CD4-positive, alpha-beta T cell treated with Interleukin-15 for 1 hour (primary cell): ENCODE results near the gene BAIAP3.
A peak's percentile ranks its signal among the peaks of the same experiment; 100 is the strongest.

ENCODE experiments used
- DNase-seq: peaks from one replicate; pipeline ENCODE4 v3.0.0-alpha.2; 2020

Gene BAIAP3

DNA sequence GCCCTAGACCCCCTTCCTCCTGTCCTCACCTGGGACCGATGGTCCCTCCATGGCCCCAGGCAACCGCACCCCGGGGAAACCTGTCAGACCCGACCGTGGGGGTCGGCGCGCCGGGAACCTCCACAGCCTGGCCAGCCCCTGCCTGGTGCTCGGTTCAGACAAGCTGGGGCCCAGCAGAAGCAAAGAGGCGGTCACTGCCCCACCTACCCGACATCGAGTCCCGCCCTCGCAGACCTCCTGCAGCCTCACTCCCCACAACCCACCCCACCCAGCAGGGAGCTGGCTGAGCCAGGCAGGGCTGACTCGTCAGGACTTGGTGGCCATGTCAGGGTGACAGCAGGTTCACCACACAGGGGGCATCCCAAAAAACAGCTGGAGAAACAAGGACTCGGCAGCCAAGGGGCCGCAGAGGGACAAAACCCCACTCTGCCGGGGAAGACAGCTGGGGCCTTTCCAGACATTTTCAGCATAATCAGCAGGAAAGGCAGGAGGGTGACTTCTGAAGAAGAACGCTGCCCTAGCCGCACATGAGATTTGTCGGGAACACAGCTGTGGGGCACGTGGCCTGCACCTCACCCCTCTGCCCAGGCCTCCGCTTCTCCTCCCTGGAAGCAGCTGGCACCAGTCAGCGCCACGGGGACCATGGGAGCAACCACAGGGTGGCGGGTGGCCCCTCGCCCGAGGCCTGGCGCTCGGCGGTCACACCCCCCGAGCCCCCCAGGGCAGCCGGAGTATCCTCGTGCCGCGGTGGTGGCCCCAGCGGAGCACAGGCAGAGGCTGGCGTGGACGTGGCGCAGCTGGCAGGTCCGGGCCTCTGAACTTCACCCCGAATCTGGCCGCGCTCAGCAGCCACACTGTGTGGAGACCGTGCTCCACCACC, 41.2 kb downstream of the BAIAP3 start:
- DNase-seq: no peak

DNA sequence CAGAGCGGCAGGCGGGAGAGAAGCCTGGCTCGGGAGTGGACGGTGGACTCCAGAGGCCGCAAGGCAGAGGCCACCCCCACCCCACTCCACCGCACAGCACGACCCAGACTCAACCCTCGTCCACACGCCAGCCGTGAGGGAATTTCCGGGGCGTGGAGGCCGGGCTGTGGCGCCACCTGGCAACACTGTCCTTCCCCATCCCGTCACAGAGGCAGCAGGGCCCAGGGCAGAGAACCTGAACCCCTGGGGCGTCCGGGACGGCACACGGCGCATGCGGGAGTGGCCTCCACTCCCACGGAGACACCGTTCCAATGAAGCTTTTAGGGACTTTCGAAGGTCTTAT, 41.8 kb downstream of the BAIAP3 start:
- no peak for DNase-seq

DNA sequence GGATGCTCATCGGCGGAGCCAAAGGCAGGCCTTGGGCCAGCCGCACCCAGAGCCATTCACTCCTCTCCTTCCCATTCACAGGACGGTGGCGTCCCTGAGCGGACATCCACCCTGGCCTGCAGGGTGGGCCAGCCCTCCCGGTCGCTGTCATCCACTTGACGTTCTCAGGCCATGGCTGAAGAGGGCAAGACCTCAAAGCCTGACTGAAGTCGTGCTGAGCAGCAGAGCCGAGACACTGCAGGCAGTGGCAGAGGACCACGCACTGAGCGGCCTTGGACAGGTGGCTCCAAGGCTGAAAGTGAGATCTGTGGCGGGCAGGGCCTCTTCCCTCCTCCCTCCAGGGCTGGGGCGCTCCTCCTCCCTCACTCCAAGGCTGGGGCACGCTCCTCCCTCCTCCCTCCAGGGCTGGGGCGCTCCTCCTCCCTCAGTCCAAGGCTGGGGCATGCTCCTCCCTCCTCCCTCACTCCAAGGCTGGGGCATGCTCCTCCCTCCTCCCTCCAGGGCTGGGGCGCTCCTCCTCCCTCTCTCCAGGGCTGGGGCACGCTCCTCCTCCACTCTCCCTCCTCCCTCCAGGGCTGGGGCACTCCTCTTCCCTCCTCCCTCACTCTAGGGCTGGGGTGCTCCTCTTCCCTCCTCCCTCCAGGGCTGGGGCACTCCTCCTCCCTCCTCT, 42.4 kb downstream of the BAIAP3 start:
- no peak for DNase-seq

DNA sequence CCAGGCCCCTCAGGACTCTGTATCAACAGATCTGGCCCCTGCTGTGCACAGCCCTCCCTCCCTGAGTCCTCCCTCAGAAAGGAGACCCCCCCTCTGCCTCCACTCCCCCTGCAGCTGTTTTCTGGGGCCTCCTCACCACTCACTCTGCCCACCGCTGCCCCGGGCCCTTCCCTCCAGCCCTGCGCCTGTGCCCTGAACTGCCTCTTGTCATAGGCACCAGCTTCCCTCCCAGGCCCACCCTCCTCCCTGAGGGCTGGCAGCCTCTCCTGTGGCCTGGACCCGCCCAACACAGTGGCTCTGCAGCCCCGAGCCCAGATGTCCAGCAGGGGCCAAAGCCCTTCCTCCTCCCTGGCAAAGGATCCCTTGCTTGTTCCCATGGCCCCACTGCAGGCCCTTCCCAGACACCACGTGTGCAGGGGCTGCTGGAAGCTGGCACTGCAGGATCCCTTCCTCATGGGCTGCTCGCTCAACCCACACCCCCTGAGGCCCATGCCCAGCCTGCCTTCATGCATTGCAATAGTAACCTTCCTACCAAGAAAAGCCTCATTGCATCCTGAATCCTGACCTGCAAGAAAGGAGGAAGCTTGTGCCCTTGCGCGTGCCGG, 44.1 kb downstream of the BAIAP3 start:
- no peak for DNase-seq

GRCh38 chr16:1378087-1378803, 44.8 kb downstream of the BAIAP3 start:
- DNase-seq: no peak

DNA sequence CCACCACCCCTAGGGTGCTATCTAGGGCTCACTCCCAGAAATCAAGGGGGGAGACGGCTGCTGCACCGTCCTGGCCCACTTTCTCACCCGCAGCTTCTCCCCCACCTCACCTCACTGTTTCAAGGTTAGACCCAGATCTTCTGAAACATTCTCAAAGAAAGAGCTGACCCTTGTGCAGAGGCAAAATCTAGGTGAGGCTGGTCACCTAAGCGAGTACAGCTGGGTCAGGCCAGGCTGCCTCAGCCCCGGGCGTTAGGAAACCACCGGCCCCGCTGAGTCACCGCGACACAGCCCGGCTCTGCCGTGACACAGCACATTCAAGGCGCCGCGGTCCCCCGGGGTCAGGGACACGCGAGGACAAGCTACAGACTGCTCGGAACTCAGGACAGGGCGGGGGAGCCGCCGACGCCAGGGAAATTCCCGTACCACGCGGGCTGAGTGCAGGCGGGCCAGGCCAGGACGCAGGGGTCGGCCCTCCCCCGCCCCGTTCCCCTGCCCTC, 45.4 kb downstream of the BAIAP3 start:
- DNase-seq: peak; percentile 77

- DNase-seq: peak; percentile 58
Observed at GRCh38 chr16:1379304-1380076, 46.0 kb downstream of the BAIAP3 start.

- DNase-seq: no peak
Observed at GRCh38 chr16:1380195-1380594, 46.8 kb downstream of the BAIAP3 start.

DNA sequence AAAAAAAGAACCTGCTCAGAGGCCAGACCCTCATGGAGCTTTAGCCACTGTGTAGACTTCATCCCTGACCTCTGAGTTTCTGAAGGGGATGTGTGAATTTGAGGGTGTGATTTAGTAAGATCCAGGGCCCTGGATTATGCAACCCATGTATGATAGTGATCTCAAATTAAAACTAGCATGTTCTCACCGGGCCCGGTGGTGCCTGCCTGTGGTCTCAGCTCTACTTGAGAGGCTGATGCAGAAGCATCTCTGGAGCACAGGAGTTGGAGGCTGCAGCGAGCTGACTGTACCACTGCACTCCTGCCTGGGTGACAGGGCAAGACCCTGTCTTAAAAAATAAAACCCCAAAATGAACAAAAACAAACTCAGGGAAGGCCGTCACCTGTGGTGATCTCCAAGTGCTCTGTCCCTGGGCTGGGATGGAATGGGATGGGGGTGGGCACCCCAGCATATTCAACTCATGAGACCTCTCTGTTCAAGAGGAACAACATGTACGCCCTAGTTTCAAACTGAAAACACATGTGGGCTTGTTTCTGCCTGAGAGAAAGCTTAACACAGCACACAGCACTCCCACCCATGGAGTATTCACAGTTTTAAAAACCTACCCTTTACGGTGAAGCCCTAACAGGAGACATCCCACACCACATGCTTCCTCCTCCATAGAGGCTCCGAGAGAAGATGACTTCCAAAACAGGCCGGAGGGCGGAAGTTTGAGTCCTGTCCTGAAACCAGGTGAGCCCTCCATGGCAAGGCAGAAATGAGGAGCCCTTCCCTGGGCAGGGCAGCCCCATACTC, 48.4 kb downstream of the BAIAP3 start:
- DNase-seq: no peak

GRCh38 chr16:1383556-1383955, 50.1 kb downstream of the BAIAP3 start:
- DNase-seq: no peak

DNA sequence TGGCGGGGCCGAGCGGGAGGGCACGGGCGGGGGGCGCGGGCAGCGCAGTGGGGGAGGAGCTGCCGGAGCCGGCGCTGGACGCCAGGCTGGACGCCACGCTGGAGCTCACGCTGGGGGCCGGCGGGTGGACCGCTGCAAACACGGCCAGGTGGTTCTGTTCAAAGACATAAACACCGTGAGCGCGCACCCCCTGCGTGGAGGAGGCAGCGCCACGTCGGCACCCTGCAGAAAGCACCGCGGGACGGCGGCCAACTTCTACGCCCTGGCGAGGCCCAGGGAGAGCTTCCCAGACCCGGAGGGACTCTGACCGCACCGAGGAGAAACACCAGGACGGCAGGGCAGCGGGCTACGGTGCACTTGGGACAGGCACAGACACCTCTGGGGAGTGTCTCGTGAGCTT, 51.8 kb downstream of the BAIAP3 start:
- DNase-seq: no peak

GRCh38 chr16:1387331-1387730, 53.9 kb downstream of the BAIAP3 start:
- no peak for DNase-seq

GRCh38 chr16:1389762-1390161, 56.3 kb downstream of the BAIAP3 start:
- DNase-seq: no peak

DNA sequence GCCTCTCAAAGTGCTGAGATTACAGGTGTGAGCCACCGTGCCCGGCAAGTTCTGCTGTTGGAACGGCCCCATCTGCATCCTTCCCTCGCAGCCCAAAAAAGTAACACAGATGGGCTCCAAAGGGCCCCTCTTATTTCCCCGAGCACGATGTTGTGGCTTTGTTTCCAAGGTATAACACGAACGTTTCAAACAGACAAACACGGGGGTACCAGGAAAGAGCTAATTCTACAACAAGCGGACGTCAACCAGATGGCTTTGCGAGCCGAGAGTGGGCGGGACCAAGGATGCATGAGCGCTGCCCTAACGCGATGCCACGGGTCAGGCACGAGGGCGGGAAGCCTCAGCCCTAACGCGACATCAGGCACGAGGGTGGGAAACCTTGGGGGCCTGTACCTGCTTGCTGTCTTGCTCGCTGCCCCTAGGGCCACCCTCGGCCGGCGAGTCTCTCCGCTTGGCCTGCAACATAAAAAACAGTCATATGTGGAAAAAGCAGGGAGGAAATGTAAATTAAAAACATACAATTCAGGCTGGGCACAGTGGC, 56.9 kb downstream of the BAIAP3 start:
- no peak for DNase-seq

GRCh38 chr16:1392826-1393225, 59.4 kb downstream of the BAIAP3 start:
- no peak for DNase-seq

GRCh38 chr16:1393613-1394176, 60.2 kb downstream of the BAIAP3 start:
- no peak for DNase-seq

GRCh38 chr16:1394367-1394951, 61.0 kb downstream of the BAIAP3 start:
- no peak for DNase-seq

DNA sequence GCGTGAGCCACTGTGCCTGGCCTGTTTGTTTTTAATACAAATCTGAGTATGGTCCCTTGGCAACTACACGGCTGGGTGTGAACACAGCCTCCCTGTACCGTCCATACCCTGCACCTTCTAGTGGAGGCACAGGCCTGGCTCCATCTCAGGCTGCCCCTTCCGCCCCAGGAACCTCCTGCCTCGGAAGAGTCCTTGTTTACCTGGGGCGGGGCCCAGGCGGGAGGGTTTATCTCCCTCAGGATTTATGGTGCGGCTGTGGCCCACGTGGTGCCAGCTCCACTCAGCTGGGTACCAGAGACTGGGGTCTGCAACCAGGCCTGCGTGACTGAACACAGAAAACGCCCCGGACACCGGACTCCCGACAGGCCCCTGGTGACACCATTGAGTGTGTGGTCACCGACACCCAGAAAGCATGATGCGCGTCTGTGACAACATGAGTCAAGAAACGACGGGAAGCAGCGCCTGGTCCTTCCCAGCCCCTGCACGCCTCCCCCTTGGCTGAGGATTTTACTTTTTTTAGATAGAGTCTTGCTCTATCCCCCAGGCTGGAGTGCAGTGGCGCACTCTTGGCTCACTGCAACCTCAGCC, 62.1 kb downstream of the BAIAP3 start:
- DNase-seq: no peak

- no peak for DNase-seq
Observed at GRCh38 chr16:1397779-1398178, 64.3 kb downstream of the BAIAP3 start.

- no peak for DNase-seq
Observed at GRCh38 chr16:1398351-1398750, 64.9 kb downstream of the BAIAP3 start.
